HG03175 (cell line): ENCODE data around the gene JADE1.

ENCODE experiments used
- ATAC-seq: cut with Tn5 transposase; IDR thresholded peaks from one replicate; pipeline ENCODE4 v1.9.1; 2021; ENCODE audit warnings: mild to moderate bottlenecking, moderate library complexity; ENCODE audit not compliant: unreplicated experiment

Gene JADE1

GRCh38 chr4:128809477-128810330, at the start of gene JADE1:
JADE1 (plus strand) TSS chr4:128809700; CDS start chr4:128831759, 22,059 bp downstream.
- ATAC-seq: peak; percentile 43

GRCh38 chr4:128766781-128767180, 42.7 kb upstream of the JADE1 start:
- no peak for ATAC-seq

GRCh38 chr4:128768373-128768996, 41.0 kb upstream of the JADE1 start:
- no peak for ATAC-seq

- no peak for ATAC-seq
Measured at GRCh38 chr4:128769011-128769410, 40.5 kb upstream of the JADE1 start.

GRCh38 chr4:128770807-128771206, 38.7 kb upstream of the JADE1 start:
- no peak for ATAC-seq

GRCh38 chr4:128775477-128775876, 34.0 kb upstream of the JADE1 start:
- no peak for ATAC-seq

GRCh38 chr4:128775916-128776315, 33.6 kb upstream of the JADE1 start:
- ATAC-seq: no peak

- no peak for ATAC-seq
Measured at GRCh38 chr4:128776794-128777216, 32.7 kb upstream of the JADE1 start.

GRCh38 chr4:128780688-128781087, 28.8 kb upstream of the JADE1 start:
- ATAC-seq: no peak

- no peak for ATAC-seq
Measured at GRCh38 chr4:128782076-128782715, 27.3 kb upstream of the JADE1 start.

GRCh38 chr4:128782875-128783614, 26.5 kb upstream of the JADE1 start:
- ATAC-seq: no peak

- no peak for ATAC-seq
Measured at GRCh38 chr4:128787509-128788311, 21.8 kb upstream of the JADE1 start.

- peak; percentile 47 for ATAC-seq
Measured at GRCh38 chr4:128793859-128794672, 15.4 kb upstream of the JADE1 start.

- no peak for ATAC-seq
Measured at GRCh38 chr4:128796934-128797333, 12.6 kb upstream of the JADE1 start.

- no peak for ATAC-seq
Measured at GRCh38 chr4:128800284-128800683, 9.2 kb upstream of the JADE1 start.

- no peak for ATAC-seq
Measured at GRCh38 chr4:128800701-128801284, 8.7 kb upstream of the JADE1 start.

- ATAC-seq: no peak
Measured at GRCh38 chr4:128802680-128803628, 6.5 kb upstream of the JADE1 start.

GRCh38 chr4:128803783-128804182, 5.7 kb upstream of the JADE1 start:
- ATAC-seq: peak; percentile 80
